Measurements from ENCODE around the gene NEK5.

- TF ChIP-seq, protein P1, sequence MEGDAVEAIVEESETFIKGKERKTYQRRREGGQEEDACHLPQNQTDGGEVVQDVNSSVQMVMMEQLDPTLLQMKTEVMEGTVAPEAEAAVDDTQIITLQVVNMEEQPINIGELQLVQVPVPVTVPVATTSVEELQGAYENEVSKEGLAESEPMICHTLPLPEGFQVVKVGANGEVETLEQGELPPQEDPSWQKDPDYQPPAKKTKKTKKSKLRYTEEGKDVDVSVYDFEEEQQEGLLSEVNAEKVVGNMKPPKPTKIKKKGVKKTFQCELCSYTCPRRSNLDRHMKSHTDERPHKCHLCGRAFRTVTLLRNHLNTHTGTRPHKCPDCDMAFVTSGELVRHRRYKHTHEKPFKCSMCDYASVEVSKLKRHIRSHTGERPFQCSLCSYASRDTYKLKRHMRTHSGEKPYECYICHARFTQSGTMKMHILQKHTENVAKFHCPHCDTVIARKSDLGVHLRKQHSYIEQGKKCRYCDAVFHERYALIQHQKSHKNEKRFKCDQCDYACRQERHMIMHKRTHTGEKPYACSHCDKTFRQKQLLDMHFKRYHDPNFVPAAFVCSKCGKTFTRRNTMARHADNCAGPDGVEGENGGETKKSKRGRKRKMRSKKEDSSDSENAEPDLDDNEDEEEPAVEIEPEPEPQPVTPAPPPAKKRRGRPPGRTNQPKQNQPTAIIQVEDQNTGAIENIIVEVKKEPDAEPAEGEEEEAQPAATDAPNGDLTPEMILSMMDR (IDR thresholded peaks at IDR 0.05): no peak
- TF ChIP-seq POLR2AphosphoS5 (IDR thresholded peaks at IDR 0.05) (no peak), POLR2A (IDR thresholded peaks at IDR 0.05) (no peak)
Observed at GRCh38 chr13:52043675-52044074, 85.2 kb downstream of the NEK5 start.

Measured in prostate gland (tissue), 2 donors.